ENCODE results near the gene PEPD. TPM values are rescaled to one million over a fixed set of nuclear protein-coding genes. Genes with fewer than 3 reads are reported as not detected.

The PEPD gene
- total RNA-seq, 1 experiment from 2014 or later, result 14.2 TPM

GRCh38 chr19:33446330-33447293 lies 75.0 kb downstream of the PEPD start:
- Histone ChIP-seq H3K36me3 (ENCODE audit: insufficient read depth, low read length) (no peaks in the 10 kb centered on the region), H2AFZ (ENCODE audit: low read length) (no peak overlapping the region), H3K4me1 (ENCODE audit: low read length) (no peaks in the 10 kb centered on the region), H3K9me3 (ENCODE audit: low read length) (no peaks in the 10 kb centered on the region), H3K9me2 (replicated peaks; ENCODE audit: insufficient read depth, low read length) (no peaks in the 10 kb centered on the region), H4K20me1 (ENCODE audit: insufficient read depth, low read depth, low read length) (0 out of 2 replicates have a peak, but pooled peaks cover 4% of the 10 kb centered on the region), H3K4me3 (ENCODE audit: low read length) (no peak overlapping the region), H3K27me3 (ENCODE audit: low read length) (no peaks in the 10 kb centered on the region), H3K4me2 (ENCODE audit: low read depth, low read length, poor library complexity, severe bottlenecking) (no peak overlapping the region), H3K79me2 (ENCODE audit: low read length) (no peaks in the 10 kb centered on the region), H3K9ac (ENCODE audit: low read length) (no peak overlapping the region), H3K27ac (ENCODE audit: low read length) (no peak overlapping the region)
- DNase-seq, result no peak

- no peak for DNase-seq
- Histone ChIP-seq H3K79me2 (ENCODE audit: low read length) (no peaks in the 10 kb centered on the region), H3K9me3 (ENCODE audit: low read length) (no peaks in the 10 kb centered on the region), H3K36me3 (ENCODE audit: insufficient read depth, low read length) (no peaks in the 10 kb centered on the region), H3K4me3 (ENCODE audit: low read length) (no peak overlapping the region), H3K4me1 (ENCODE audit: low read length) (no peaks in the 10 kb centered on the region), H2AFZ (ENCODE audit: low read length) (no peak overlapping the region), H4K20me1 (ENCODE audit: insufficient read depth, low read depth, low read length) (0 out of 2 replicates have a peak, but pooled peaks cover 4% of the 10 kb centered on the region), H3K9me2 (replicated peaks; ENCODE audit: insufficient read depth, low read length) (no peaks in the 10 kb centered on the region), H3K9ac (ENCODE audit: low read length) (no peak overlapping the region), H3K4me2 (ENCODE audit: low read depth, low read length, poor library complexity, severe bottlenecking) (no peak overlapping the region), H3K27ac (ENCODE audit: low read length) (no peak overlapping the region), H3K27me3 (ENCODE audit: low read length) (no peaks in the 10 kb centered on the region)
Measured at GRCh38 chr19:33445442-33446329, 75.9 kb downstream of the PEPD start.

- Histone ChIP-seq H3K79me2 (ENCODE audit: low read length) (no peaks in the 10 kb centered on the region), H2AFZ (ENCODE audit: low read length) (no peak overlapping the region), H3K9ac (ENCODE audit: low read length) (no peak overlapping the region), H3K4me3 (ENCODE audit: low read length) (no peak overlapping the region), H3K27ac (ENCODE audit: low read length) (no peak overlapping the region), H3K9me2 (replicated peaks; ENCODE audit: insufficient read depth, low read length) (no peaks in the 10 kb centered on the region), H3K4me1 (ENCODE audit: low read length) (no peaks in the 10 kb centered on the region), H4K20me1 (ENCODE audit: insufficient read depth, low read depth, low read length) (0 out of 2 replicates have a peak, but pooled peaks cover 4% of the 10 kb centered on the region), H3K4me2 (ENCODE audit: low read depth, low read length, poor library complexity, severe bottlenecking) (no peak overlapping the region), H3K9me3 (ENCODE audit: low read length) (no peaks in the 10 kb centered on the region), H3K27me3 (ENCODE audit: low read length) (no peaks in the 10 kb centered on the region), H3K36me3 (ENCODE audit: insufficient read depth, low read length) (no peaks in the 10 kb centered on the region)
- no peak for DNase-seq
Measured at GRCh38 chr19:33444562-33445441, 76.8 kb downstream of the PEPD start.

GRCh38 chr19:33443638-33444561 lies 77.7 kb downstream of the PEPD start:
- H3K9ac ChIP-seq (ENCODE audit: low read length), result no peak overlapping the region
- 0 out of 2 replicates have a peak, but pooled peaks cover 4% of the 10 kb centered on the region for H4K20me1 ChIP-seq (ENCODE audit: insufficient read depth, low read depth, low read length)
- no peak overlapping the region for H3K4me3 ChIP-seq (ENCODE audit: low read length)
- no peak overlapping the region for H2AFZ ChIP-seq (ENCODE audit: low read length)
- no peaks in the 10 kb centered on the region for H3K4me1 ChIP-seq (ENCODE audit: low read length)
- no peaks in the 10 kb centered on the region for H3K36me3 ChIP-seq (ENCODE audit: insufficient read depth, low read length)
- H3K9me3 ChIP-seq (ENCODE audit: low read length), result no peaks in the 10 kb centered on the region
- H3K27me3 ChIP-seq (ENCODE audit: low read length), result no peaks in the 10 kb centered on the region
- H3K4me2 ChIP-seq (ENCODE audit: low read depth, low read length, poor library complexity, severe bottlenecking), result no peak overlapping the region
- no peaks in the 10 kb centered on the region for H3K79me2 ChIP-seq (ENCODE audit: low read length)
- H3K27ac ChIP-seq (ENCODE audit: low read length), result no peak overlapping the region
- DNase-seq, result no peak
- H3K9me2 ChIP-seq (replicated peaks; ENCODE audit: insufficient read depth, low read length), result no peaks in the 10 kb centered on the region

- Histone ChIP-seq H3K4me2 (ENCODE audit: low read depth, low read length, poor library complexity, severe bottlenecking) (no peak overlapping the region), H3K36me3 (ENCODE audit: insufficient read depth, low read length) (no peaks in the 10 kb centered on the region), H3K4me3 (ENCODE audit: low read length) (no peak overlapping the region)
Measured at GRCh38 chr19:33442706-33443105, 78.9 kb downstream of the PEPD start.

GRCh38 chr19:33441828-33442227 lies 79.8 kb downstream of the PEPD start:
- H3K9me3 ChIP-seq (ENCODE audit: low read length), result no peaks in the 10 kb centered on the region
- no peaks in the 10 kb centered on the region for H3K27me3 ChIP-seq (ENCODE audit: low read length)
- H3K4me2 ChIP-seq (ENCODE audit: low read depth, low read length, poor library complexity, severe bottlenecking), result no peak overlapping the region
- no peaks in the 10 kb centered on the region for H3K4me1 ChIP-seq (ENCODE audit: low read length)
- no peaks in the 10 kb centered on the region for H4K20me1 ChIP-seq (ENCODE audit: insufficient read depth, low read depth, low read length)
- H3K9ac ChIP-seq (ENCODE audit: low read length), result no peak overlapping the region
- H2AFZ ChIP-seq (ENCODE audit: low read length), result no peak overlapping the region
- H3K79me2 ChIP-seq (ENCODE audit: low read length), result no peaks in the 10 kb centered on the region
- DNase-seq, result no peak
- no peak overlapping the region for H3K27ac ChIP-seq (ENCODE audit: low read length)
- H3K36me3 ChIP-seq (ENCODE audit: insufficient read depth, low read length), result no peaks in the 10 kb centered on the region
- no peaks in the 10 kb centered on the region for H3K9me2 ChIP-seq (replicated peaks; ENCODE audit: insufficient read depth, low read length)
- H3K4me3 ChIP-seq (ENCODE audit: low read length), result no peak overlapping the region

More at GRCh38 chr19:33442706-33443105, 78.9 kb downstream of the PEPD start:
- Histone ChIP-seq H3K79me2 (ENCODE audit: low read length) (no peaks in the 10 kb centered on the region), H3K9me2 (replicated peaks; ENCODE audit: insufficient read depth, low read length) (no peaks in the 10 kb centered on the region), H3K27ac (ENCODE audit: low read length) (no peak overlapping the region), H3K27me3 (ENCODE audit: low read length) (no peaks in the 10 kb centered on the region), H4K20me1 (ENCODE audit: insufficient read depth, low read depth, low read length) (0 out of 2 replicates have a peak, but pooled peaks cover 4% of the 10 kb centered on the region), H3K9ac (ENCODE audit: low read length) (no peak overlapping the region), H2AFZ (ENCODE audit: low read length) (no peak overlapping the region), H3K9me3 (ENCODE audit: low read length) (no peaks in the 10 kb centered on the region), H3K4me1 (ENCODE audit: low read length) (no peaks in the 10 kb centered on the region)
- no peak for DNase-seq

GRCh38 chr19:33441277-33441699 lies 80.3 kb downstream of the PEPD start:
- Histone ChIP-seq H3K9ac (ENCODE audit: low read length) (no peak overlapping the region), H3K4me2 (ENCODE audit: low read depth, low read length, poor library complexity, severe bottlenecking) (no peak overlapping the region), H3K9me3 (ENCODE audit: low read length) (no peaks in the 10 kb centered on the region), H3K9me2 (replicated peaks; ENCODE audit: insufficient read depth, low read length) (no peaks in the 10 kb centered on the region), H3K27me3 (ENCODE audit: low read length) (no peaks in the 10 kb centered on the region), H2AFZ (ENCODE audit: low read length) (no peak overlapping the region), H4K20me1 (ENCODE audit: insufficient read depth, low read depth, low read length) (no peaks in the 10 kb centered on the region), H3K27ac (ENCODE audit: low read length) (no peak overlapping the region), H3K36me3 (ENCODE audit: insufficient read depth, low read length) (no peaks in the 10 kb centered on the region), H3K4me1 (ENCODE audit: low read length) (no peaks in the 10 kb centered on the region), H3K79me2 (ENCODE audit: low read length) (no peaks in the 10 kb centered on the region), H3K4me3 (ENCODE audit: low read length) (no peak overlapping the region)
- no peak for DNase-seq

Measured in Karpas-422 (cell line).